ENCODE results near the gene PILRB.
"Not testable (repeated sequence)": the region's sequence is repeated elsewhere in the genome, so short reads cannot be mapped to it uniquely, and the experiment has no call there.

Gene PILRB

DNA sequence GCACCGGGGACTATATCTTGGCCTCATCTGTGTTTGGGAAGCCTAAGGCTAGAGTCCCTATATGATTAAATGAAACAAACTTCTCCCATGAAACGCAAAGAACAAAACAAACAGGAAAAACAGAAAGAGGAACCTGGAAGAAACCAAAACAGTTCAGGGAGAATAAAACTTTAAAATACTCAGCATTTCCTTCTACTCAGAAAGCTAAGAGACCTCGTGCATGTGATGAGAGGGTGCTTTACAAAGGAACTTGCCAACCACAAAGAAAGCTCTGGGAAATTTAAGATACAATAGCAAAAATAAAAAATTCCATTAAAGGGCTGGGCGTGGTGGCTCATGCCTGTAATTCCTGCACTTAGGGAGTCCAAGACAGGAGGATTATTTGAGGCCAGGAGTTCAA, 22.3 kb downstream of the PILRB start:
- Histone ChIP-seq H3K4me3 (no peak overlapping the region), H3K9ac (ENCODE audit: insufficient read length) (no peak overlapping the region), H3K9me3 (ENCODE audit: low read depth, low read length) (no peaks in the 10 kb centered on the region), H3K36me3 (ENCODE audit: insufficient read depth, low read length) (no peaks in the 10 kb centered on the region), H3K27ac (no peak overlapping the region)
- TF ChIP-seq EZH2 (IDR thresholded peaks at IDR 0.05) (no peak), POLR2AphosphoS5 (IDR thresholded peaks at IDR 0.05; ENCODE audit: borderline replicate concordance, low read depth, low read length) (no peak), FOXP2 (optimal IDR thresholded peaks at IDR 0.05; ENCODE audit: control extremely low read depth, extremely low read length, insufficient read depth) (no peak)
- no peak for DNase-seq (ENCODE audit: low read depth, low spot score)

DNA sequence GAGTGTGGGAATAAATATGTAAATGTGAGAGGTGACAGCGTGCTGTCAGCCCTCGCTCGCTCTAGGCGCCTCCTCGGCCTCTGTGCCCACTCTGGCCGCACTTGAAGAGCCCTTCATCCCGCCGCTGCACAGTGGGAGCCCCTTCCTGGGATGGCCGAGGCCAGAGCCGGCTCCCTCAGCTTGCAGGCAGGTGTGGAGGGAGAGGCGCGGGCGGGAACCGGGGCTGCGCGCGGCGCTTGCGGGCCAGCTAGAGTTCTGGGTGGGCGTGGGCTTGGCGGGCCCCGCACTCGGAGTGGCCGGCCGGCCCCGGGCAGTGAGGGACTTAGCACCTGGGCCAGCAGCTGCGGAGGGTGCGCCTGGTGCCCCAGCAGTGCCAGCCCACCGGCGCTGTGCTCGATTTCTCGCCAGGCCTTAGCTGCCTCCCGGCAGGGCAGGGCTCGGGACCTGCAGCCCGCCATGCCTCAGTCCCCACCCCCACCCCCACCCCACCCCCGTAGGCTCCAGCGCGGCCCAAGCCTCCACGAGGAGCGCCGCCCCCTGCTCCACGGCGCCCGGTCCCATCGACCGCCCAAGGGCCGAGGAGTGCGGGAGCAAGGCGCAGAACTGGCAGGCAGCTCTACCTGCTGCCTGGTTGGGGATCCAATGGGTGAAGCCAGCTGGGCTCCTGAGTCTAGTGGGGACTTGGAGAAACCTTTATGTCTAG, 23.8 kb downstream of the PILRB start:
- not testable (repeated sequence) for H3K27ac ChIP-seq; H3K36me3 ChIP-seq (ENCODE audit: insufficient read depth, low read length); DNase-seq (ENCODE audit: low read depth, low spot score); H3K9ac ChIP-seq (ENCODE audit: insufficient read length); H3K4me3 ChIP-seq; H3K9me3 ChIP-seq (ENCODE audit: low read depth, low read length)

DNA sequence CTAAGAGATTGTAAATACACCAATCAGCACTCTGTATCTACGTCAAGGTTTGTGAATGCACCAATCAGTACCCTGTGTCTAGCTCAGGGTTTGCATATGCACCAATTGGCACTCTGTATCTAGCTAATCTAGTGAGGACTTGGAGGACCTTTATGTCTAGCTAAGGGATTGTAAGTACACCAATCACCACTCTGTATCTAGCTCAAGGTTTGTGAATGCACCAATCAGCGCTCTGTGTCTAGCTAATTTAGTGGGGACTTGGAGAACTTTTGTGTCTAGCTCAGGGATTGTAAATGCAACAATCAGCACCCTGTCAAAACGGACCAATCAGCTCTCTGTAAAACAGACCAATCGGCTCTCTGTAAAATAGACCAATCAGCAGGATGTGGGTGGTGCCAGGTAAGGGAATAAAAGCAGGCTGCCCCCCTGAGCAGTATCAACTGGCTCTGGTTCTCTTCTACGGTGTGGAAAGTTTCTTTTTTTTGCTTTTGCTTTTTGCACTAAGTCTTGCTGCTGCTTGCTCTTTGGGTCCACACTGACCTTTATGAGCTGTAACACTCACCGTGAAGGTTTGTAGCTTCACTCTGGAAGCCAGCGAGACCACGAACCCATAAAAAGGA, 24.4 kb downstream of the PILRB start:
- not testable (repeated sequence) for H3K4me3 ChIP-seq; H3K9ac ChIP-seq (ENCODE audit: insufficient read length); H3K27ac ChIP-seq; DNase-seq (ENCODE audit: low read depth, low spot score); H3K36me3 ChIP-seq (ENCODE audit: insufficient read depth, low read length); H3K9me3 ChIP-seq (ENCODE audit: low read depth, low read length)

DNA sequence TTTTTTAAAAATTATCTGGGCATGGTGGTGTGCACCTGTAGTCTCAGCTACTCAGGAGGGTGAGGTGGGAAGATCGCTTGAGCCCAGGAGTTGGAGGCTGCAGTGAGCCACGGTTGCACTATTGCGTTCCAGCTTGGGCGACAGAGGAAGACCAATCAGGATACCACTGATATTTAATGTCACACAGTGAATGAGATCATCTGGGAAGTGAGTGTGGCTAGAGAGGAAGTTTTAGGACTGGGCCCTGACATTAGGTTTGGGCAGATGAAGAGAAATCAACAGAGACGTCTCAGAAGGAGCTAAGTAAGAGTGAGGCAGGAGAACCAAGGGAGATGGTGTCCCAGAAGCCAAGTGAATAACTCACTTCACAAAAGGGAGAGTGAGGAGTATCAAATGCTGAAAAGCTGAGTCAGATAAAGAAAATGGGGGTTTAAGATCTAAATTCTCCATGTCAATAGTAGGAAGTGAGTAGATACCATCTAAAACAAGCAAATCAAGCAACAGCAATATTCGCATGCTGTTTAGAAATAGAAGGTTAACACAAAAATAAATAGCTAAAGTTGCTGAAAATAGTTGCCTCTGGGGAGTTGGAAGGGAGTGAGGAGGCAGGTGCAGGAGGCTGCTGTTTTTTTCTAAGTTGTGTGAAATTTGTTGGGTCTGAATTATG, 26.8 kb downstream of the PILRB start:
- Histone ChIP-seq H3K9ac (ENCODE audit: insufficient read length) (no peak overlapping the region), H3K27ac (peak overlapping the region; percentile 2; the same call in 1 of the 2 replicates), H3K36me3 (ENCODE audit: insufficient read depth, low read length) (no peaks in the 10 kb centered on the region), H3K9me3 (ENCODE audit: low read depth, low read length) (no peaks in the 10 kb centered on the region), H3K4me3 (no peak overlapping the region)
- no peak for TF ChIP-seq FOXP2 (optimal IDR thresholded peaks at IDR 0.05; ENCODE audit: control extremely low read depth, extremely low read length, insufficient read depth)
- no peak for TF ChIP-seq EZH2 (IDR thresholded peaks at IDR 0.05)
- TF ChIP-seq POLR2AphosphoS5 (IDR thresholded peaks at IDR 0.05; ENCODE audit: borderline replicate concordance, low read depth, low read length), result no peak
- no peak for DNase-seq (ENCODE audit: low read depth, low spot score)

DNA sequence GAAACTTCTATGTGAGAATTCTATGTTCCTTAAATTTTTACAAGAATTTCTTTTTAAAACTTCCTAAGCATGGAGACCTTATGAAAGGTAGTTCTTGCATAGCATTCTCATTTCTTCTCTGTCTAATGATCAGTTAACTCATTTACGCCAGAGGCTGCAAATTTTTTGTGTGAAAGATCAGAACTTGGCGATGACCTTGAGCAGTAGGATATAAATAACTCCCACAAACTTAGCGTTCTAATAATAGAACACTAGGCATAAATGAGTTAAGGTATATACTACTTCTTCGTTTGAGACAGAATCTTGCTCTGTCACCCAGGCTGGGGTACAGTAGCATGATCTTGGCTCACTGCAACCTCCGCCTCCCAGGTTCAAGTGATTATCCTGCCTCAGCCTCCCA, 29.0 kb downstream of the PILRB start:
- Histone ChIP-seq H3K36me3 (ENCODE audit: insufficient read depth, low read length) (no peaks in the 10 kb centered on the region), H3K4me3 (no peak overlapping the region), H3K9ac (ENCODE audit: insufficient read length) (no peak overlapping the region), H3K9me3 (ENCODE audit: low read depth, low read length) (no peaks in the 10 kb centered on the region), H3K27ac (no peak overlapping the region; the same call in 1 of the 2 replicates)
- TF ChIP-seq FOXP2 (optimal IDR thresholded peaks at IDR 0.05; ENCODE audit: control extremely low read depth, extremely low read length, insufficient read depth), result no peak
- TF ChIP-seq POLR2AphosphoS5 (IDR thresholded peaks at IDR 0.05; ENCODE audit: borderline replicate concordance, low read depth, low read length), result no peak
- no peak for TF ChIP-seq EZH2 (IDR thresholded peaks at IDR 0.05)
- DNase-seq (ENCODE audit: low read depth, low spot score), result no peak

DNA sequence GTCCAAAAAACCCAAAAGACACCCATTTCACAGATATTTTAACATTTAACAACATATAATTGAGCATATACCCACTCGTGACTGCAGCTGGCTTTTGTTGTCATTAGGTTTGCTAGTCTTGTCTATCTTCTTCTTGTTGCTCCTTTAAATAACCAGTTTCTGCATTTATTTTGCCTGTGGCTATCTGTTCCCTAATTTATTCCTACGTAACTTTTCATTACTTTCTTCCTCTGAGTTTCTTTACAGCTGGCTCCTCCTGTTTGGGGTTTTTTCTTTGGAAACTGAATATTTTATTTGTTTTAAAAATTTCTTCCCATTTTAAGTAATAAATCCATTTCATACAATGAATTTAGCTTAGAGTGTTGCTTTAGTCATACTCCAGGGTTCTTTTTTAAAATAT, 29.8 kb downstream of the PILRB start:
- Histone ChIP-seq H3K27ac (peak overlapping the region; percentile 72; the same call in 1 of the 2 replicates), H3K9ac (ENCODE audit: insufficient read length) (peak overlapping the region; percentile 49), H3K4me3 (peak overlapping the region; percentile 33), H3K36me3 (ENCODE audit: insufficient read depth, low read length) (no peaks in the 10 kb centered on the region), H3K9me3 (ENCODE audit: low read depth, low read length) (no peaks in the 10 kb centered on the region)
- no peak for TF ChIP-seq POLR2AphosphoS5 (IDR thresholded peaks at IDR 0.05; ENCODE audit: borderline replicate concordance, low read depth, low read length)
- no peak for TF ChIP-seq FOXP2 (optimal IDR thresholded peaks at IDR 0.05; ENCODE audit: control extremely low read depth, extremely low read length, insufficient read depth)
- TF ChIP-seq EZH2 (IDR thresholded peaks at IDR 0.05), result no peak
- DNase-seq (ENCODE audit: low read depth, low spot score), result peak; percentile 77

DNA sequence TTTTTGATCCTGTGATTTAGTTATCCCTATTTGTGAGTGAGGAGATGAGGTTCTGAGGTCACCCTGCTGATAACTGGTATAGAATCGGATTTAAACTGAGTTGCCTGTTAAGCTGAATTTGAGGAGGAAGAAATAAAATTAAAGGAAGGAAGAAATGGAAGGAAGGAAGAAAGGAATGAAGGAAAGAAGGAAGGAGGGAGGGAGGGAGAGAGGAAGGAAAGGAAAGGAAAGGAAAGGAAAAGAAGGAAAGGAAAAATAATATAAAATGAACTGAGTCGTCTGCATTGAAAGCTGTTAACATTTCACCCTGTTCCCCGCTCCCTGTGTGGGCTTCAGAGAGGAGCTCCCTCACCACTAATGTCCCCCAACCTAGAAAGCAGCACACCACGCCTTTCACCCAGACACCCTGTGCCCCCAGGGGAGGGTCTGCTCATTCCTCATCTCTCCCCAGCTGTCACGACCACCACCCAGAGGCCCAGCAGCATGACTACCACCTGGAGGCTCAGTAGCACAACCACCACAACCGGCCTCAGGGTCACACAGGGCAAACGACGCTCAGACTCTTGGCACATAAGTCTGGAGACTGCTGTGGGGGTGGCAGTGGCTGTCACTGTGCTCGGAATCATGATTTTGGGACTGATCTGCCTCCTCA, 31.6 kb downstream of the PILRB start:
- Histone ChIP-seq H3K36me3 (ENCODE audit: insufficient read depth, low read length) (no peaks in the 10 kb centered on the region), H3K9me3 (ENCODE audit: low read depth, low read length) (no peaks in the 10 kb centered on the region), H3K9ac (ENCODE audit: insufficient read length) (no peak overlapping the region), H3K4me3 (no peak overlapping the region), H3K27ac (no peak overlapping the region)
- DNase-seq (ENCODE audit: low read depth, low spot score), result no peak
- TF ChIP-seq POLR2AphosphoS5 (IDR thresholded peaks at IDR 0.05; ENCODE audit: borderline replicate concordance, low read depth, low read length) (no peak), FOXP2 (optimal IDR thresholded peaks at IDR 0.05; ENCODE audit: control extremely low read depth, extremely low read length, insufficient read depth) (no peak), EZH2 (IDR thresholded peaks at IDR 0.05) (no peak)

DNA sequence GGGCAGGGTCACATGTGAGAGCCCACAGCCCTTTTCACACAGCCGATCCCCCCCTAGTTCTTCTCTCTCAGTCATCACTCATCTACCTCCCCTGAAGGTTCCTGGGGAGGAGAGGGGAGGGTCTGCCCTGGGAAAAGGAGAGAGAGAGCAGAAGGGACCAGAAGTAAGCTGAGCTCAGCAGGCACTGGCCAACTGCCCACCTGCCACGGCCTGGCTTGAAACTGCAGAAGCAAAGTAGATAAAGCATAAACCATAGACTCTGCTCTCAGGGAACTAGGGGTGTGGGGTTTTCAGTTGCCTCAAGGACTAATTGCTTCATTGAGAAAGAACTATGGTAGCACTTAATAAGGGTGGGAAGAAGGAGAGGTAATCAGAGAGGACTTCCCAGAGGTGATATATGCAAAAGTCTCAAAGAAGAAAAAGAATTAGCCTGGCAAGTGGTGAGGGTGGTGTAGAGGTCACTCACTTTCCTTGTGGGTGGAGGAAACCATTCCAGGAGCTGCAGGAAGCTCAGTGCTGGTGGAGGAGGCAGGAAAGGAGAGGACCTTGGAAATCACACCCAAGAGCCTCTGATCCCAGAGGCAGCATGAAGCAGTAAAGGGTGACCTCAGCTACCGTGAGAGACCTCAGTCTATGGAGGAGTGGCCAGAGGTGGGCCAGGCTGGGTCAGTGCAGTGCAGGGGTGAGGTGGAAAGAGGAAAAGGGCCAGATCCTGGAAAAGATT, 32.5 kb downstream of the PILRB start:
- H3K36me3 ChIP-seq (ENCODE audit: insufficient read depth, low read length), result no peaks in the 10 kb centered on the region
- H3K9me3 ChIP-seq (ENCODE audit: low read depth, low read length), result no peaks in the 10 kb centered on the region
- no peak for TF ChIP-seq FOXP2 (optimal IDR thresholded peaks at IDR 0.05; ENCODE audit: control extremely low read depth, extremely low read length, insufficient read depth)
- TF ChIP-seq EZH2 (IDR thresholded peaks at IDR 0.05), result no peak
- no peak for TF ChIP-seq POLR2AphosphoS5 (IDR thresholded peaks at IDR 0.05; ENCODE audit: borderline replicate concordance, low read depth, low read length)
- H3K27ac ChIP-seq, result no peak overlapping the region
- DNase-seq (ENCODE audit: low read depth, low spot score), result no peak
- no peak overlapping the region for H3K9ac ChIP-seq (ENCODE audit: insufficient read length)
- no peak overlapping the region for H3K4me3 ChIP-seq
